ENCODE data around the gene ACD.

The ACD gene

DNA sequence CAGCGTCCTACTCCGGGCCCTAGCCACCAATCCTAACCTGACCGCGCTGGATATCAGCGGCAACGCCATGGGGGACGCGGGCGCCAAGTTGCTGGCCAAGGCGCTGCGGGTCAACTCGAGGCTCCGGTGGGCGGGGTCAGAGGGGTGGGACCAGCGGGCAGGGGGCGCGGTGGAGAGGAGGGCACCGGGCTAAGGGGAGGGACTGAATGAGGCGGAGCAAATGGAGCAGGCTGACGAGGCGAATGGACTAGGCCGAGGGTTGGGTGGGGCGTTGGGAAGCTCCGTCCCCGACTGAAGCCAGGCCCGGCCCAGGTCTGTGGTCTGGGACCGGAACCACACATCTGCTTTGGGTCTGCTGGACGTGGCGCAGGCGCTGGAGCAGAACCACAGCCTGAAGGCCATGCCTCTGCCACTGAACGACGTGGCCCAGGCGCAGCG lies 10.5 kb downstream of the ACD start:
- Histone ChIP-seq H3K27me3 (ENCODE audit: insufficient read depth, insufficient read length) (peaks cover 24% of the 10 kb centered on the region), H3K4me3 (ENCODE audit: insufficient read length, low read depth) (no peak overlapping the region), H3K4me1 (ENCODE audit: insufficient read depth, insufficient read length) (peaks cover 19% of the 10 kb centered on the region), H3K36me3 (ENCODE audit: insufficient read depth, insufficient read length, low read length) (peaks cover 7% of the 10 kb centered on the region), H3K9ac (ENCODE audit: insufficient read length, low read depth) (no peak overlapping the region), H3K9me3 (ENCODE audit: insufficient read depth, low read length) (no peaks in the 10 kb centered on the region)
- no peak for DNase-seq (ENCODE audit: low read depth, low spot score)
- TF ChIP-seq ZNF274 (IDR thresholded peaks at IDR 0.05; ENCODE audit: low read depth, low read length) (no peak), YY1 (IDR thresholded peaks at IDR 0.05; ENCODE audit: insufficient read depth, insufficient read length) (no peak), SUZ12 (IDR thresholded peaks at IDR 0.05; ENCODE audit: extremely low read depth, insufficient read depth, insufficient read length) (no peak)

DNA sequence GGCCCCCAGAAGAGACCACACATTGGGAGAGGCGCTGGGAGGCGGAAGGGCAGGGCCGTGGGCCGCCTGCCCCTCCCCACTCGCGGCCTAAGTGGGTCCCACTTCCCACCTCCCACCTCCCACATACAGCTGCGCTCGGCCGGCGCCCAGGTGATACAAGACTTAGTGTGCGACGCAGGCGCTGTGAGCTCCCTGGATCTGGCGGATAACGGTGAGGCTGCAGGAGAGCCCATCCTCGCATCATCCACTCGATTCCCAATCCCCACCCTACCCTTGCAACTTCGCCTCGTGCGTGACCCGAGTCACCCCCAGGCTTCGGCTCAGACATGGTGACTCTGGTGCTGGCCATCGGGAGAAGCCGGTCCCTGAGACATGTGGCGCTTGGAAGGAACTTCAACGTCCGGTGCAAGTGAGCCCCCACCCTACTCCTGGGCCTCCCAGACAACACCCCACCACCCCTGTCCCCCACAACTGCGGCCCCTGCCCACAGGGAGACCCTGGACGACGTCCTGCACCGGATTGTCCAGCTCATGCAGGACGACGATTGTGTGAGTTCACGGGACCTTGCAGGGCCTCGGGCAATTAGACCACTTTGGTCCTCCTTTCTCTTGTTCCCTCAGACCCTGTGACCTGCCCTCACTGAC lies 11.2 kb downstream of the ACD start:
- no peak for TF ChIP-seq SUZ12 (IDR thresholded peaks at IDR 0.05; ENCODE audit: extremely low read depth, insufficient read depth, insufficient read length)
- TF ChIP-seq YY1 (IDR thresholded peaks at IDR 0.05; ENCODE audit: insufficient read depth, insufficient read length): no peak
- no peak for TF ChIP-seq ZNF274 (IDR thresholded peaks at IDR 0.05; ENCODE audit: low read depth, low read length)
- Histone ChIP-seq H3K4me1 (ENCODE audit: insufficient read depth, insufficient read length) (peaks cover 16% of the 10 kb centered on the region), H3K4me3 (ENCODE audit: insufficient read length, low read depth) (no peak overlapping the region), H3K36me3 (ENCODE audit: insufficient read depth, insufficient read length, low read length) (peaks cover 6% of the 10 kb centered on the region), H3K9ac (ENCODE audit: insufficient read length, low read depth) (no peak overlapping the region), H3K27me3 (ENCODE audit: insufficient read depth, insufficient read length) (peaks cover 30% of the 10 kb centered on the region), H3K9me3 (ENCODE audit: insufficient read depth, low read length) (no peaks in the 10 kb centered on the region)
- DNase-seq (ENCODE audit: low read depth, low spot score): no peak

DNA sequence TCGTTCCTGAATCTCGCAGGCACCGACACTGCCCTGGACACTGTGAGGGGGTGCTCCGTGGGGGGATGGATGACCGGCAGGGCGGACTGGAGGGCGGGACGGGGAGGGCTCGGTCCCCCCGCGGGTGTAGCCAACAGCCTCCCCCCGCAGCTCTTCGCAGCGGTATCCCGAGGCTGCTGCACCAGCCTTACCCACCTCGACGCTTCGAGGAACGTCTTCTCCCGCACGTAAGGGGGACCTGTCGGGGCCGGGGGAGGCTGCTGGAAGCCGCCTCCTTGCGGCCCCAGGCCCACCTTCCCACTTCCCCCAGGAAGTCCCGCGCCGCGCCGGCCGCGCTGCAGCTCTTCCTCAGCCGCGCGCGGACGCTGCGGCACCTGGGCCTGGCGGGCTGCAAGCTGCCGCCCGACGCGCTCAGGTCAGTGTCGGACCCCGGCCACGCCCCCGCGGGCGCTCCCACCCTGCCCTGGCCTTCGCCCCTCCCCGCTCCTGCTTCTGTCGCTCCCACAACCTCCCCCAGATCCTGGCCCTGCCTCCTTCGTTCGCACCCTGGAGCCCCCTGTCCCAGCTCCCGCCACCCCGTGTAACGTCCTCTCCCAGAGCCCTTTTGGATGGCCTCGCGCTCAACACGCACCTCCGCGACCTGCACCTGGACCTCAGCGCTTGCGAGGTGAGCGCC lies 11.8 kb downstream of the ACD start:
- TF ChIP-seq SUZ12 (IDR thresholded peaks at IDR 0.05; ENCODE audit: extremely low read depth, insufficient read depth, insufficient read length): no peak
- TF ChIP-seq YY1 (IDR thresholded peaks at IDR 0.05; ENCODE audit: insufficient read depth, insufficient read length): no peak
- no peak for TF ChIP-seq ZNF274 (IDR thresholded peaks at IDR 0.05; ENCODE audit: low read depth, low read length)
- Histone ChIP-seq H3K36me3 (ENCODE audit: insufficient read depth, insufficient read length, low read length) (peaks cover 6% of the 10 kb centered on the region), H3K9me3 (ENCODE audit: insufficient read depth, low read length) (no peaks in the 10 kb centered on the region), H3K4me1 (ENCODE audit: insufficient read depth, insufficient read length) (peaks cover 14% of the 10 kb centered on the region), H3K4me3 (ENCODE audit: insufficient read length, low read depth) (no peak overlapping the region), H3K9ac (ENCODE audit: insufficient read length, low read depth) (no peak overlapping the region), H3K27me3 (ENCODE audit: insufficient read depth, insufficient read length) (peaks cover 29% of the 10 kb centered on the region)
- DNase-seq (ENCODE audit: low read depth, low spot score): no peak

DNA sequence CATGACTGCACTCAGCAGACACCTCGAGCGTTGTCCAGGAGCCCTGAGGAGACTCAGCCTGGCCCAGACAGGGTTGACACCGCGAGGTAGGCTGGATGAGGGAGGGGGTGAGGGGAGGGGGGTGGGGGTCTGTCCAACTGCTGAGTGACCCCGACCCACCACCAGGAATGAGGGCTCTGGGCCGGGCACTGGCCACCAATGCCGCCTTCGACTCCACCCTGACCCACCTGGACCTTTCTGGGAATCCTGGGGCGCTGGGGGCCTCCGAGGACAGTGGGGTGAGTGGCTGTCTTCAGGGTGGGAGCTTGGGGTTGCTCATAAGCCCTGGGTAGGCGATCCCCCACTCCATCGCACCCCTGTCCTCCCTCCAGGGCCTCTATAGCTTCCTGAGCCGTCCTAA lies 12.4 kb downstream of the ACD start:
- H3K4me3 ChIP-seq (ENCODE audit: insufficient read length, low read depth): no peak overlapping the region
- no peak overlapping the region for H3K9ac ChIP-seq (ENCODE audit: insufficient read length, low read depth)
- H3K4me1 ChIP-seq (ENCODE audit: insufficient read depth, insufficient read length): peaks cover 14% of the 10 kb centered on the region
- H3K36me3 ChIP-seq (ENCODE audit: insufficient read depth, insufficient read length, low read length): peaks cover 6% of the 10 kb centered on the region
- H3K27me3 ChIP-seq (ENCODE audit: insufficient read depth, insufficient read length): peaks cover 28% of the 10 kb centered on the region
- TF ChIP-seq YY1 (IDR thresholded peaks at IDR 0.05; ENCODE audit: insufficient read depth, insufficient read length) (no peak), ZNF274 (IDR thresholded peaks at IDR 0.05; ENCODE audit: low read depth, low read length) (no peak), SUZ12 (IDR thresholded peaks at IDR 0.05; ENCODE audit: extremely low read depth, insufficient read depth, insufficient read length) (no peak)
- no peaks in the 10 kb centered on the region for H3K9me3 ChIP-seq (ENCODE audit: insufficient read depth, low read length)
- no peak for DNase-seq (ENCODE audit: low read depth, low spot score)

DNA sequence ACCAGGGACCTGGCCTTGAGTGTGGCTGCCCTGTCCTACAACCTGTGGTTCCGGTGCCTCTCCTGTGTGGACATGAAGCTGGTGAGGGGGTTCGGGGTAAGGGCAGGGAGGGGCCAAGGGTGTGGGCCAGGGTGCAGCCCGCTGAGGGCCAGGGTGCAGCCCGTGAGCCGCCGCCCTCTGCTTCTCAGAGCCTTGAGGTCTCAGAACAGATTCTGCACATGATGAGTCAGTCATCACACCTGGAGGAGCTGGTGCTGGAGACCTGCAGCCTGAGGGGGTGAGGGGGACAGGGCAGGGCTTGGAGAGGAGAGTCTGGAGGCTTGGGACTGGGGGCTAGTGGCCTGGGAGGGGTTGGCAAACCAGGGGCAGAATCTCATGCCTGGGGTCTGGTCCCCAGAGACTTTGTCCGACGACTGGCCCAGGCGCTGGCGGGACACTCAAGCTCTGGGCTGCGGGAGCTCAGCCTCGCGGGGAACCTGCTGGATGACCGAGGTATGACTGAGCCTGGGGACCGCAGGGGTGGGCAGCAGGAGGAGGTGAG lies 12.9 kb downstream of the ACD start:
- Histone ChIP-seq H3K36me3 (ENCODE audit: insufficient read depth, insufficient read length, low read length) (peaks cover 6% of the 10 kb centered on the region), H3K9ac (ENCODE audit: insufficient read length, low read depth) (no peak overlapping the region), H3K27me3 (ENCODE audit: insufficient read depth, insufficient read length) (peaks cover 28% of the 10 kb centered on the region), H3K4me1 (ENCODE audit: insufficient read depth, insufficient read length) (peaks cover 11% of the 10 kb centered on the region), H3K9me3 (ENCODE audit: insufficient read depth, low read length) (no peaks in the 10 kb centered on the region), H3K4me3 (ENCODE audit: insufficient read length, low read depth) (no peak overlapping the region)
- TF ChIP-seq YY1 (IDR thresholded peaks at IDR 0.05; ENCODE audit: insufficient read depth, insufficient read length) (no peak), SUZ12 (IDR thresholded peaks at IDR 0.05; ENCODE audit: extremely low read depth, insufficient read depth, insufficient read length) (no peak), ZNF274 (IDR thresholded peaks at IDR 0.05; ENCODE audit: low read depth, low read length) (no peak)
- DNase-seq (ENCODE audit: low read depth, low spot score): no peak

DNA sequence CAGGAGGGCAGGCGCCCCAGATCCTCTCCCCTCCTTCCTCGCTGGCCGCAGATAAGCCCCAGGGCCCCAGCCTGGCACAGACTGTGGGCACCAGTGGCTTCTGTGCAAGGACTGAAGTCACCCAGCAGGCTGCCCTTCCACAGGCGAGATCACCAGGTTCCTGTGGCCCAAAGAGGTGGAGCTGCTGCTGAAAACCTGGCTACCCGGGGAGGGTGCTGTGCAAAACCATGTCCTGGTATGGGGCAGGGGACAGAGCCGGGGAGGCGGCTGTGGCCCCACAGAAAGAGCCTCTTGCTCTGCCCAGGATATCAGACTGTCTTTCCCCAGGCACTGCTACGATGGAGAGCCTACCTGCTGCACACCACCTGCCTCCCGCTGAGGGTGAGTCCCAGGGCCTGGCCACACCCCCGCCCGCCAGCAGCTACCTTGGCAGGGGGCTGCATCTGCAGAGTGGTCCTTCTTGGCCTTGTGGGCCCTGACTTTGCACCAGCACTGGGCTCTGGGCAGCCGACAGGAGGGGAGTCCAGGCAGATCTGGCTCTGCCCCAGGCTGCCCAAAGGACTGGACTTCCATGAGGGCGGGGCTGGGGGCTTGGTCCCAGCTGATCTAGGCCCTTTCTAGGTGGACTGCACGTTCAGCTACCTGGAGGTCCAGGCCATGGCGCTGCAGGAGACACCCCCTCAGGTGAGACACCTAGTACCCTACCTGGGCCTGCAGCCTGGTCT lies 14.5 kb downstream of the ACD start:
- no peaks in the 10 kb centered on the region for H3K9me3 ChIP-seq (ENCODE audit: insufficient read depth, low read length)
- TF ChIP-seq YY1 (IDR thresholded peaks at IDR 0.05; ENCODE audit: insufficient read depth, insufficient read length) (no peak), ZNF274 (IDR thresholded peaks at IDR 0.05; ENCODE audit: low read depth, low read length) (no peak), SUZ12 (IDR thresholded peaks at IDR 0.05; ENCODE audit: extremely low read depth, insufficient read depth, insufficient read length) (no peak)
- H3K36me3 ChIP-seq (ENCODE audit: insufficient read depth, insufficient read length, low read length): peaks cover 3% of the 10 kb centered on the region
- H3K4me3 ChIP-seq (ENCODE audit: insufficient read length, low read depth): peak overlapping the region; percentile 46
- DNase-seq (ENCODE audit: low read depth, low spot score): no peak
- H3K9ac ChIP-seq (ENCODE audit: insufficient read length, low read depth): peak overlapping the region; percentile 79
- H3K4me1 ChIP-seq (ENCODE audit: insufficient read depth, insufficient read length): peaks cover 11% of the 10 kb centered on the region
- peaks cover 28% of the 10 kb centered on the region for H3K27me3 ChIP-seq (ENCODE audit: insufficient read depth, insufficient read length)

DNA sequence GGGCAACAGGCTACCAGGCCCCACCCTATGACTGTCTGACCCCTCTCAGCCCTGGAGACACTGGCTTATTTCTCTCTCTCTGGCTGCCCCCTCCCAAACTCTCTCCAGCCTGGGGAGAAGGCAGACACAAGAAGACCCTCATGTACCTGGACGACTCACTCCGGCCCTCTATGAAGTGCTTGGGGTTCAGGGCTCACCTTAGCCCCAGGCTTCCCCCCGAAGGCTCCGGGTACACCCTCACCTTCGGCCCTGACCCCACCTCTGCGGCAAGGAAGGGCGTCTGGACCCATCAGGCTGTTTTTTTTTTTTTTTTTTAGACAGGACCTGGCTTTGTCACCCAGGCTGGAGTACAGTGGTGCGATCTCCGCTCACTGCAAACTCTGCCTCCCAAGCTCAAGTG lies 16.0 kb downstream of the ACD start:
- no peak overlapping the region for H3K9ac ChIP-seq (ENCODE audit: insufficient read length, low read depth)
- no peak overlapping the region for H3K4me3 ChIP-seq (ENCODE audit: insufficient read length, low read depth)
- H3K4me1 ChIP-seq (ENCODE audit: insufficient read depth, insufficient read length): peaks cover 8% of the 10 kb centered on the region
- TF ChIP-seq ZNF274 (IDR thresholded peaks at IDR 0.05; ENCODE audit: low read depth, low read length) (no peak), YY1 (IDR thresholded peaks at IDR 0.05; ENCODE audit: insufficient read depth, insufficient read length) (no peak), SUZ12 (IDR thresholded peaks at IDR 0.05; ENCODE audit: extremely low read depth, insufficient read depth, insufficient read length) (no peak)
- no peak for DNase-seq (ENCODE audit: low read depth, low spot score)
- peaks cover 28% of the 10 kb centered on the region for H3K27me3 ChIP-seq (ENCODE audit: insufficient read depth, insufficient read length)
- H3K36me3 ChIP-seq (ENCODE audit: insufficient read depth, insufficient read length, low read length): peaks cover 9% of the 10 kb centered on the region
- H3K9me3 ChIP-seq (ENCODE audit: insufficient read depth, low read length): no peaks in the 10 kb centered on the region

Data from NT2/D1 (cell line).